HCT116 (cell line): ENCODE results near the gene PLS3.

ENCODE experiments used
- CBX3 ChIP-seq: IDR thresholded peaks from 2 replicates; pipeline ENCODE4 v1.6.1; 2012; ENCODE audit warnings: low read depth
- CTCF ChIP-seq, 3 experiments: fragments of 200-600 bp in 1 of 3; sonication (generic) in 1 of 3; IDR thresholded peaks in 2 of 3; conservative IDR thresholded peaks in 1 of 3; 2 replicates each; pipeline ENCODE4 v1.5.1; 2012 to 2017; ENCODE audit warnings: low read depth in 2 of 3, low read length in 2 of 3, antibody characterized with exemption in 1 of 3, borderline replicate concordance in 1 of 3, control low read depth in 1 of 3, mild to moderate bottlenecking in 1 of 3, mixed read lengths in 1 of 3, mixed run types in 1 of 3, moderate library complexity in 1 of 3; ENCODE audit not compliant: insufficient read depth in 1 of 3
- EGR1 ChIP-seq: IDR thresholded peaks from 2 replicates; pipeline ENCODE4 v1.6.1; 2012; ENCODE audit warnings: low read depth
- EZH2 ChIP-seq: fragments of 200-600 bp; sonication (generic); IDR thresholded peaks from 2 replicates; pipeline ENCODE4 v1.6.1; 2017; ENCODE audit warnings: antibody characterized with exemption, mixed run types
- FOSL1 ChIP-seq: IDR thresholded peaks from 2 replicates; pipeline ENCODE4 v1.6.1; 2012; ENCODE audit warnings: low read depth
- POLR2A ChIP-seq: IDR thresholded peaks from 2 replicates; pipeline ENCODE4 v1.7.0; 2011; ENCODE audit warnings: borderline replicate concordance; ENCODE audit not compliant: insufficient read depth, insufficient read length; ENCODE audit errors: extremely low read depth
- POLR2AphosphoS5 ChIP-seq: IDR thresholded peaks from 2 replicates; pipeline ENCODE4 v1.6.1; 2011; ENCODE audit warnings: mild to moderate bottlenecking, low read depth, low read length, moderate library complexity
- REST ChIP-seq: IDR thresholded peaks from 2 replicates; pipeline ENCODE4 v1.6.1; 2012; ENCODE audit warnings: low read depth
- ZNF274 ChIP-seq: fragments of 200-500 bp; sonication (Bioruptor generic); IDR thresholded peaks from 2 replicates; pipeline ENCODE4 v1.6.1; 2014; ENCODE audit warnings: mild to moderate bottlenecking, low read depth, low read length, inconsistent platforms
- TF ChIP-seq, protein P1 (sequence below): IDR thresholded peaks from 2 replicates; pipeline ENCODE4 v1.6.1; 2011; ENCODE audit warnings: mild to moderate bottlenecking, low read length, moderate library complexity; ENCODE audit not compliant: insufficient replicate concordance; ENCODE audit errors: extremely low read depth

DNA sequence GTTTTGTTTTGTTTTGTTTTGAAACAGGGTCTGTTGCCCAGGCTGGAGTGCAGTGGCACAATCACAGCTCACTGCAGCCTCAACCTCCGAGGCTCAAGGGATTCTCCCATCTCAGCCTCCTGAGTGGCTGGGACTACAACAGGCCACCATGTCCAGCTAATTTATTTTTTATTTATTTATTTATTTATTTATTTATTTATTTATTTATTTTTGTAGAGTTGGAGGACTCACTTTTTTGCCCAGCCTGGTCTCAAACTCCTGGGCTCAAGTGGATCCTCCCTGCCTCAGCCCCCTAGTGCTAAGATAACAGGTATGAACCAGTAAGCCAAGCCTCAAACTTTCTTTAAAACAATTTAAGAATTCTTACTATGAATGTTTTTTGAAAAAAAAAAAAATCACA is 26.6 kb upstream of the PLS3 start:
- TF ChIP-seq REST (no peak), CTCF (IDR thresholded peaks at IDR 0.05 in 2 of 3, conservative IDR thresholded peaks at IDR 0.05 in 1 of 3; ENCODE audit: borderline replicate concordance in 1 of 3, insufficient read depth in 1 of 3, low read depth in 2 of 3, low read length in 2 of 3) (no peak), EZH2 (no peak), POLR2A (no peak), EGR1 (no peak), FOSL1 (no peak), CBX3 (no peak), POLR2AphosphoS5 (no peak), ZNF274 (no peak)
- TF ChIP-seq, protein P1, sequence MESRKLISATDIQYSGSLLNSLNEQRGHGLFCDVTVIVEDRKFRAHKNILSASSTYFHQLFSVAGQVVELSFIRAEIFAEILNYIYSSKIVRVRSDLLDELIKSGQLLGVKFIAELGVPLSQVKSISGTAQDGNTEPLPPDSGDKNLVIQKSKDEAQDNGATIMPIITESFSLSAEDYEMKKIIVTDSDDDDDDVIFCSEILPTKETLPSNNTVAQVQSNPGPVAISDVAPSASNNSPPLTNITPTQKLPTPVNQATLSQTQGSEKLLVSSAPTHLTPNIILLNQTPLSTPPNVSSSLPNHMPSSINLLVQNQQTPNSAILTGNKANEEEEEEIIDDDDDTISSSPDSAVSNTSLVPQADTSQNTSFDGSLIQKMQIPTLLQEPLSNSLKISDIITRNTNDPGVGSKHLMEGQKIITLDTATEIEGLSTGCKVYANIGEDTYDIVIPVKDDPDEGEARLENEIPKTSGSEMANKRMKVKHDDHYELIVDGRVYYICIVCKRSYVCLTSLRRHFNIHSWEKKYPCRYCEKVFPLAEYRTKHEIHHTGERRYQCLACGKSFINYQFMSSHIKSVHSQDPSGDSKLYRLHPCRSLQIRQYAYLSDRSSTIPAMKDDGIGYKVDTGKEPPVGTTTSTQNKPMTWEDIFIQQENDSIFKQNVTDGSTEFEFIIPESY = no peak
